ENCODE measurements around the gene MUSTN1.

The MUSTN1 gene

GRCh38 chr3:52835766-52836470, 1.1 kb upstream of the MUSTN1 start:
- no peak overlapping the region for H3K4me3 ChIP-seq (ENCODE audit: low read length)
- no peak for TF ChIP-seq ZNF274 (IDR thresholded peaks at IDR 0.05; ENCODE audit: low read depth, low read length)

- TF ChIP-seq ZNF274 (IDR thresholded peaks at IDR 0.05; ENCODE audit: low read depth, low read length): no peak
- no peak overlapping the region for H3K4me3 ChIP-seq (ENCODE audit: low read length)
These were observed 1.6 kb downstream of the MUSTN1 start for GRCh38 chr3:52833202-52833601.

DNA sequence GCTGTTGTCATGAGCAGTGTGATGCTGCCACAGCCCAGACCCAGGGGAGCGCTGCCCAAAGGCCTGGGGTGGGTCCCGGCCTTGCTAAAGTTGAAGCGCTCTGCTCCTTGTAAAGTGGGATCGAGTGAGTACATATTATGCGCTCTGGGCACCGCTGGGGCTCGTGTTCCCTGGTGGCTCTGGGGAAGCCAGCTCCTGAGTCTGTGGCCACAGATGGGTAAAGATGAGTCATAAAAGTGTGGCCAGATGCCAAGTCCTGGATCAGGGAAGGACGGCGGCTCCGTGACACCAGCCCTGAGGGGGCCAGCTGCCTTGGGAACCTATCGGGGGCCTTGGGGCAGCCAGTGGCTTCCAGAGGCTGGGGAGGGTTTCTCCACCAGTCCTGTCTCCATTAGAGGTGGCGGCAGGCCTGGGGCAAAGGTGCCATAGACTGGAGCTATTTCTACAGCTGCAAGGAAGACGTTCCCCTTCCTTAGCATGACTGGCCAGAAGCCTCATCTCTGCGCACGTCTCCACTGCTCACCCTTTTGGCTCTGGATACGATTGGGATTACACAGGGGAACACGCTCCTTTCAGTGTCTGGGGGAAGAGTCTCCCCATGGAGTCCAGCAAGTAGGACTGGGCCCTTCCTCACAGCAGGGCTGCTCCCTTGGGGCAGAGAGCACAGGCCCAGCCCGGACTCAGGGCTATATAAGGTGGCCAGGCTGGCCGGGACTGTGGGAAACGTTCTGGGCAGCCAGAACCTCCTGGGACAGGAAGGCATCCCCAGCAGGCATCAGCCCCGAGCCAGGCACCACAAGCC, 3.1 kb downstream of the MUSTN1 start:
- no peak overlapping the region for H3K4me3 ChIP-seq (ENCODE audit: low read length)
- TF ChIP-seq ZNF274 (IDR thresholded peaks at IDR 0.05; ENCODE audit: low read depth, low read length): no peak

GRCh38 chr3:52830535-52831258, 4.1 kb downstream of the MUSTN1 start, which contains the start of gene ITIH4:
Gene ITIH4, minus strand, starts transcription at chr3:52830672. Its CDS starts 30 bp downstream, at chr3:52830642.
- no peak for TF ChIP-seq ZNF274 (IDR thresholded peaks at IDR 0.05; ENCODE audit: low read depth, low read length)
- H3K4me3 ChIP-seq (ENCODE audit: low read length): no peak within 1 kb of the TSS

DNA sequence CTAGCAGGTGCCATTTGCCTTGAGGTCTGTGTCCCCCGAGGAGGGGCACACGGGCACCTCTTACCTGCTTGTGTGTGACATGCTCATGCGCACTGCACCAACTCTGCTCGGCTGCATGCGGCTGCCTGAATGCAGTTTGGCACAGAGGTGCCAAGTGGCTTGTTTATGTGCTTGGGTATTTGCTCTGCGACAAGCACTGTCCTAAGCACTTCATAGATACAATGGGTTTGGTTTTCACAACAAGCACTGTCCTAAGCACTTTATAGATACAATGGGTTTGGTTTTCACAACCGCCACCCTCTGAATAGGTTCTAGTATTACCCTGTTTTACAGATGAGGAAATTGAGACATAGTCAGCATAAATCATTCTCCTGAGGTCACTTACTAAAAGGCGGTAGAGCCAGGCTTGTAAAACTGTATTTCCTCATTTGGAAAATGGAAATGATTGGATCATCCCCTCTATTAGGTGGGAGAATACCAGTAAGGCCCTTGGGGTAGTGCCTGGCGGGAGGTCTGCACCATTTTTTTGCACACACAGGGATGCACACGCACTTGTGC, 4.8 kb downstream of the MUSTN1 start:
- TF ChIP-seq ZNF274 (IDR thresholded peaks at IDR 0.05; ENCODE audit: low read depth, low read length): no peak
- H3K4me3 ChIP-seq (ENCODE audit: low read length): no peak overlapping the region

DNA sequence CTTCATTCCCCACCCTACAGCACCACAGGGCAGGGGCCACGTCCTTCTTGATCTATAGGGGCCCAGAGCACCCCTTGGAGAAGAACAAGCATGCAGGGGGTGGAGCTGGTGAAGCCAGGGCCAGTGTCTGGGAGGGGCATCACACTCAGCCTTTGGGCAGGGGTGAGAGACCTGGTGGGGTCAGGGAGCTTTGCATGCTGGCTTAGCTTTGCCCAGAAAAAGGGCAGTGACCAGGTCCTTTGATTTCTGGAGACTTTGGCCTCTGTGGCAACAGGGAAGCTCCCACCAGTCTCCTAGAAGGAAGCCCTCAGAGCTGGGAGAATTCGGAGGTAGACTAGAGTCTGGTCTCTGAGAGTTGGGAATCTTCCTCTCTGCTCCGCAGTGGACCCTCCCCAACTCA, 5.3 kb downstream of the MUSTN1 start:
- H3K4me3 ChIP-seq (ENCODE audit: low read length): no peak overlapping the region
- TF ChIP-seq ZNF274 (IDR thresholded peaks at IDR 0.05; ENCODE audit: low read depth, low read length): no peak

- H3K4me3 ChIP-seq (ENCODE audit: low read length): no peak overlapping the region
- no peak for TF ChIP-seq ZNF274 (IDR thresholded peaks at IDR 0.05; ENCODE audit: low read depth, low read length)
These were observed 6.9 kb downstream of the MUSTN1 start for GRCh38 chr3:52827866-52828376.

- no peak overlapping the region for H3K4me3 ChIP-seq (ENCODE audit: low read length)
These were observed 7.4 kb downstream of the MUSTN1 start for GRCh38 chr3:52827441-52827840.

DNA sequence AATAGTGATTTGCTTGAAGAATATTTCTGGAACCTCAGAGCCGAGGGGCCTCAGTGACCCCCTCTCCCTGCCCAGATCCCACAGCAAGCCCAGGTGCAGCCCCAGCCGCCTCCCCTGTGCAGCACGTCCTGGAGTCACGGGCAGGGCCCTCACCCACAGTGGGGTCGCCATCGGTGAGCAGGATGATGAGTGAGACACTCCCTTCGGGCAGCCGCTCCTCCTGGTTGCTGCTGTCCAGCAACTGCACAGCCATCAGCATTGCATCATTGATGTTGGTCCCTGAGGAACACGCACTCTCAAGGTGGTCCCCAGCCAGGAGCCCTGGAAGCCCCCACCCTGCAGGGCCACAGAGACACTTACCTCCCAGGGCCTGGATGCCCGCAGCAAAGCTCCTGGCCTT, 10.8 kb downstream of the MUSTN1 start:
- no peak overlapping the region for H3K4me3 ChIP-seq (ENCODE audit: low read length)
- TF ChIP-seq ZNF274 (IDR thresholded peaks at IDR 0.05; ENCODE audit: low read depth, low read length): no peak

More at GRCh38 chr3:52827441-52827840, 7.4 kb downstream of the MUSTN1 start:
- TF ChIP-seq ZNF274 (IDR thresholded peaks at IDR 0.05; ENCODE audit: low read depth, low read length): no peak

DNA sequence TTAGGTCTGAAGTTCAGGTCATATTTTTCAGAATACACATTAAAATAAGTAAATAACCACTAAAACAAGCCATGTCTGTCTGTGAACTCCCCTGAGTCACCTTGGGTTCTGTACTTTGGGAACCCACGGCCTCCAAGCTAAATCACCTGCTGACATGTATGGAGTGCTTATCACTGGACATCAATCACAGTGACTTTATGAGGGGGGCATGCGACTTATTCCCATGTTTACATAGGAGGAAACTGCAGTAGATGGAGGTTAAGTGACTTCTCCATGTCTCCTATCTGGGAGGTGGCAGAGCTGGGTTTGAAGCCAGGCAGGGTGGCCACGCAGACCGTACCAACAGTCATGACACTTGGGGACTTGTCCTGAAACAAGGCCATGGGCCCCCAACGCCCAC, 12.5 kb downstream of the MUSTN1 start:
- no peak overlapping the region for H3K4me3 ChIP-seq (ENCODE audit: low read length)
- no peak for TF ChIP-seq ZNF274 (IDR thresholded peaks at IDR 0.05; ENCODE audit: low read depth, low read length)

DNA sequence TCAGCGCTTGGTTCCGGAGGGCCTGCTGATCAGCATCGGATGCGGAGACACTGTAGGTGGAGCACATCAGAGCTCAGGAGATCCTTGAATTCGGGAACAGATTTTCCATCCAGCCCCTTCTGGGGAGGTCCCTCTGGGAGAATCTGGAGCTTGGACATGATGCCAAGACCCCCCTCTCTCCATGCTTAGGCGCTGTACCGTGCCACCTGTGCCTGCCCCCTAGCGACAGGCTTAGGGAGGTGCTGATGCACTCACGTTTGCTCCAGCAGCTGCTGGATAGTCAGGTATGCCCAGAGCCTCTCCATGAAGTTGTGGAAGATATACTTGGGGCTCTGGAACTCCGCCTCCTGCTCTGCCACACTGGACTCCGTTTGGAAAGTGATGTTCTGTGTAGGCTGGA, 14.1 kb downstream of the MUSTN1 start:
- no peak overlapping the region for H3K4me3 ChIP-seq (ENCODE audit: low read length)

DNA sequence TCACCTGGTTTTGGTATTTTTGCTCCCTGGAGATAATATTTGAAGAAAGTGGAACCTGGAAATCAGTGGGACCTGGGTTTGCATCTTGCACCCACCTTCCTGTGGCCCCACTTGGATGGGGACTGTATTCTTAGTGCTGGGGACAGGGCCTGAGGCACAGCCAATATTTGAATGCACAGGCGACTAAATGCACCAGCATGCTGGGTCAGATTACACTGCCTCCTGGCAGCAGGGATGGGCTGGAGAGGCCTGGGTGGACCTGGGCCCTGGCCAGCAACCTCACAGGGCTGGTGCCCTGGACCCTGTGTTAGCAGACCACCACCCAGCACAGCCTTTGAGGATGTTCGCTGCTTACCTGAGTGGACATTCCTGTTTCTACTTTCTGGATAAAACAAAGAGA, 14.9 kb downstream of the MUSTN1 start:
- no peak overlapping the region for H3K4me3 ChIP-seq (ENCODE audit: low read length)
- TF ChIP-seq ZNF274 (IDR thresholded peaks at IDR 0.05; ENCODE audit: low read depth, low read length): no peak

More for the DNA sequence above, 14.1 kb downstream of the MUSTN1 start:
- TF ChIP-seq ZNF274 (IDR thresholded peaks at IDR 0.05; ENCODE audit: low read depth, low read length): no peak

- no peak for TF ChIP-seq ZNF274 (IDR thresholded peaks at IDR 0.05; ENCODE audit: low read depth, low read length)
- H3K4me3 ChIP-seq (ENCODE audit: low read length): no peak overlapping the region
These were observed 17.0 kb downstream of the MUSTN1 start for GRCh38 chr3:52817860-52818259.

GRCh38 chr3:52817221-52817620, 17.6 kb downstream of the MUSTN1 start:
- no peak for TF ChIP-seq ZNF274 (IDR thresholded peaks at IDR 0.05; ENCODE audit: low read depth, low read length)
- H3K4me3 ChIP-seq (ENCODE audit: low read length): no peak overlapping the region
